HS-5 (cell line): ENCODE results near the gene LSS.
"Not testable (repeated sequence)": the region's sequence is repeated elsewhere in the genome, so short reads cannot be mapped to it uniquely, and the experiment has no call there.

ENCODE experiments used
- DNase-seq: peaks from one replicate; pipeline ENCODE4 v3.0.0-alpha.2; 2012; ENCODE audit warnings: low read depth

Gene LSS

DNA sequence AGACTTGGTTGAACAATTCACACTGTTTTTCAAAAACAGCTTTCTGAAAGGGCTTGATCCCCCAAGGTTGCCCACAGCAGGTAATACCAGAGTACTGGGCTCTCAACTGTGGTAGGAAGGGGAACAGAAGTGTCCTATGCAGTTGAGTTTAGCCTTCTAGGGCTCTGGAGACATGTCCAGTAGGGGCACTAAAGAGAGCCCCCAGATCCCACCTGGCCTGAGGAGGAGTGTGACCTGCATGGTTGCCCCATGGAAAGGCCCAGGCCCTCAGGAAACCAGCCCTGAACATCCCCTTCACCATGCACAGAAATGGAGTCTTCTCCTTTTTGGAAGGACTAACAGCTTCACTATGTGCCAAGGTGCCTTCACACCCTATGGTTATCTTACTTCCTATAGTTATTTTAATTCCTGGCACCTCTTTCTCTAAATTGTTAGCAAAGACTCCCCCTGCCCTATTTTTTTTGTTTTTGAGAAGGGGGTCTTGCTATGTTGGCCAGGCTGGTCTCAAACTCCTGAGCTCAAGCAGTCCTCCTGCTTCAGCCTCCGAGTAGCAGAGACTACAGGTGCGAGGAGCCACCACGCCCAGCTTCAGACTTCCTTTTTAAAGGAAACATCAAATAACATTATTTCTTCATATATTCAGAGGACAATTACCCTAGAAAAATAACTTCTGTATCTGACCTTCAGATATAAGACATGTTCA is 16.8 kb upstream of the LSS start:
- DNase-seq, result no peak

DNA sequence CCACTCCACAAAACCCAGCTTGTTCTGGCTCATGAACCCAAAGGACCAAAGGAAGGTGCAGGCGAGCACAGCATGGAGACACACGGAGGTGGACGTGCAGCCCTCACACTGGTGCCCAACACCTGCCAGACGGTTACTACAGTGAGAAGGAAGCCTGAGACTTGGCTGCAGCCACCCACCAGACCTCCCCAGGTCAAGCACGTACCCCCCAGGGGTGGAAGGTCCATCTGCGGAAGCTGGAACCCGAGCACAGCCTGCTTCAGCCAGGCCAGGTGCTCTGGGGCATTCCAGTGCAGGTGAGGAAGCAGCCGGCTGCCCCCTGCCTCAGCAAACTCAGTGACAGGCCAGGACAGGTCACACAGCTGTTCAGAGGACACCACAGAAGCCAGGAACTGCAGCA is 16.0 kb upstream of the LSS start:
- no peak for DNase-seq

DNA sequence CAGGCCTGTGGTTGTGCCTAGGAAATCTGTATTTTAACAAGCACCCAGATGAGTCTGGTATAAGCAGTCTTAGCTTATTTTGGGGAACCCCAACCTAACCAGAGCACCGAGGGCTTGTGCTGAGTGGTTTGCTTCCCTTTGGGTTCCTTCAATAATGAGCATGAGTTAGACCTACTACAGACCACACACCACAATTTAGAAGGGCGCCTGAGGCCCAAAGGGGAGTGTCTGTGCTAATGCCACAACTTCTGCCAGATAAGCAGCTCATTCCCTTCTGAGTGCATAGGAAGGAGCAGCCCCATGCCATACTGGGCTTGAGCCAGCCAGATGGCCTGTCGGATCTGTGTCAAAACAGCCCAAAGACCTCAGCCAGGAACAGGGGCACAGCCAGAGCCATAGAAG is 15.4 kb upstream of the LSS start:
- DNase-seq, result no peak

DNA sequence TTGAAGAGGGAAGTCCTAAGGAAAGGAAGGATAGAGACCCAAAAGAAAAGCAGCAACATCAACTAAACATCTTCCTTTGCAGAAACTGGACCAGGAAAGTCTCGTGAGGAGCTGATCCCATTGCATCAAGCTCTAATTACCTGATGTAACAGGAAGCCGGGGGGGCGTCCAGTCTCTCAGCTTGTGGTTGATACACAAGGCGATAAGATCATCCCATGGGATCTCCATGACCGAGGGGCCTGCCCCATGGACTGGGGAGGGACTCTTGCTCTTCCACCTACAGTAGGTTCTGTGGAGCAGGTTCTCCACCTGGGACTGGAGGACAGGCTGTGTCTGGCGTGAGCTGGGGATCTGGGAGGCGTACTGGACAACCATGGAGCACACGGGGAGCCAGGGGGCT is 14.8 kb upstream of the LSS start:
- no peak for DNase-seq

DNA sequence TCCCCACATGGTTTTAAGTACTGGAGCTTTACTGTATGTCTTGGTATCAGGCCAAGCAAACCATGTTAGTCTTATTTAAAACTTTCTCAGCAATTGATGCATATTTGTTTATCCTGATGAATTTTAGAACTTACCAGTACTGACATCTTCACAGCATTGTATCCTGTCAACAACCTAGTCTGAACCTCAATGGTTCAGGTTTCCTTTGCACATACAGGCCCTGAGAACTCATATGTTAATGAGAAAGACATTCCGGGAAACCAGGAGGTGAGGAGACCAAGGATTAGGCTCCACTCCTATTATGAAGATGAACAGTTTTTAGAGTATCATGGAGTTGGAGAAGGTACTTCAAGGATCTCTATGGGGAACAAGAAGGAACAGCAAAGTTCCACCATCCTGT is 13.0 kb upstream of the LSS start:
- not testable (repeated sequence) for DNase-seq

DNA sequence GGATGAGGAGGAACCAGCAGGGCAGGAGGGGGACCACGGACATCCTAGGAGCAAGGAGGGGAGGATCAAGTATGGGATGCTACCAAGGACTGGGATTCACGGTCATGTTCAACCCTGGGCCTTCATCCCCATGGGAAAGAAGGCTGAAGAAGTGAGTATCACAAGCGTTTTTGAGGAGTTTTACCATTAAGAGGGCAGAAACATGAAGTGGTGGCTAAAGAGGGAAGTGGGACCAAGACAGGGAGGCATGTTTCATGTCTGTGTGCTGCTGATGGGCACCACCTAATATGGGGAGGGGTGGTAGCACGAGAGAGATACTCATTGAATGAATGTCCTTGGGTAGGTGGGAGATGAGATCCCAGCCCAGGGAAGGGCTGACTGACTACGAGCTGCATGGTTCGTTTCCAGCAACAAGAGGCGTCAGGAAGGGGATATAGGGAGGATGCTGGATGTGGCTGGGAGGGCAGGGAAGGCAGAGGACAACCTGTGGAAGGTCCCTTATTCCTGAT is 11.3 kb upstream of the LSS start:
- DNase-seq, result no peak

DNA sequence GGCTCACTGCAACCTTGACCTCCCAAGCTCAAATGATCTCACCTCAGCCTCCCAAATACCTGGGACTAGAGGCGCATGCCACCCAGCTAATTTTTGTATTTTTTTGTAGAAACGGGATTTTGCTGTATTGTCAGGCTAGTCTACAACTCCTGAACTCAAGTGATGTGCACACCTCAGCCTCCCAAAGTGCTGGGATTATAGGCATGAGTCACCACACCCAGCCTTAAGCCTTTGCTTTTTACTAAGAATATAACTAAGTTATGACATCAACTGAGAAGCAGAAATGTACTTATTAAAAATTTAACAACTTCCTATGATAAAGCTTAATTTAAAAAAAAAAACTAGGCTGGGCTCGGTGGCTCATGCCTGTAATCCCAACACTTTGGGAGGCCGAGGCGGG is 8.9 kb upstream of the LSS start:
- no peak for DNase-seq

DNA sequence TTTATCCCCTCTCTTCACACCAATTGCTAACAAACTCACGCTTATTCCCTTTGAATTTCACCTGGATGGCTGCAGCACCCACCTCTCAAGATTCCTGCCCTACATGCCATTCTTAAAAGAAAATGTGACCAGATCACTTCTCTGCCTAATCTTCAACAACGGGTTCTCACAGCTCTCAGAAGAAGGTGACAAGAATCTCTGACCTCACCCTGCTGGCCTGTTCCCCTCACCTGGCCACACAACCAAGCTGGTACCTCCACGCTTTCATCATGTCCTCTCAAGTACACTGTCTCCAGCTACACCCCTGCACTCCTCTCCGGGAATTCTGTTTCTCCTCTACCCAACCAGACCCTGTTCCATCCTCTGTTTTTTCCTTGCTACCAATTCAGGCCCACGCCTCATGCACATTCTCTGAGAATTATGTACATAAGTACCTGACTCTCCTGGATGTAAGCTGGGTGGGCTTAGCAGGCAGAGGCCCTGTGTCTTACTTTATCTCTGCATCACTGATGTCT is 5.9 kb upstream of the LSS start:
- no peak for DNase-seq

DNA sequence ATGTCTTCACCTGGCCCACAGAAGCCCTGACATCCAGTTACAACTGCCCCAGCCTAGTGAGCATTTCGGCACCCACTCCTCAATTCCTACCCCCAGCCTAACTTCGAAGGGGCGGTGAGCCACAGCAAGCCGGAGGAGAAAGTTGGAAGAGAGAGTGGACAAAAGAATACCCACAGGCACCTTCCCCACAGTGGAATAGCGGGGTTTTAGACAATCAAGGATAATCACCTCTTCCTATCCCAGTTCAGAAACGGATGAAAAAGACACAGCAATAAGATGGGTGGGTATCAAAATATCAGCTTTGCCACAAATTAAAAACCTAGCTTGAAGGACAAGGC is 1.3 kb upstream of the LSS start:
- DNase-seq, result no peak

DNA sequence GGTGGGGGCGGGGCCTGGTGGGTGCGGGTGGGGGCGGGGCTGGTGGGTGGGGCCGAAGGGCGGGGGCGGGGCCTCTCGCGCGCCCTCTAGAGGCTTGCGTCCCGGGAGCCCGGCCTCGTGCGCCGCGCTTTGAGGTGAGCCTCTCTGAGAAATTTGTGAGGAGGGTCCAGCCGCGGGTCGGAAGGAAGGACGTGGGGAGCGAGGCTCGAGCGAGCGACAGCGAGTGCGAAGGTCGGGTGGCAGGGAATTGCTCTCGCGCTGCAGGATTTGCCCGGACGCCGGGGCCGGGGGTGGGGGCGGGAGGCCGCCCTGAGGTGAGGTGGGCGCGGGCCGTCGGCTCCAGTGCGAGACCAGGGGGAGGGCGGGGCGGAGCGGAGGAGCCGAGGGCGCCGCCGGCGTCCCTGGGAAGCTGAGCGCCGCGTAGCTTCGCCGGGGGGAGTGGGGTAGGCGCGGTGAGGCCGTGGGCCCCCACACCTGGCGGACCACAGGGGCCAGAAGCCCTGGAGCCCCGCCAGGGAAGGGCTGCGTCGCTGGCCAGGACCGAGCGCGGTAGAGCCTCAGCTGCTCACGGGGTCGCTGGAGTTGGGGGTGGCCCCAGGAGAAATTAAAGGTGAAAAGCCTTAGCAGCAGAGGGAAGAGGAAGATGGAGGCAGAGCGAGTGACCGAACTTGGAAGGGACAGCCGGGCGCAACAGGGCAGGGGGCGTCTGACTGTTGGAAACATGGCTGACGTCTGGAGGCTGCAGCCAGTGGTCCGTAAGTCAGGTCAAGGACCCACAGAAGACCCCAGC is 754 bp upstream of the LSS start:
- no peak for DNase-seq

DNA sequence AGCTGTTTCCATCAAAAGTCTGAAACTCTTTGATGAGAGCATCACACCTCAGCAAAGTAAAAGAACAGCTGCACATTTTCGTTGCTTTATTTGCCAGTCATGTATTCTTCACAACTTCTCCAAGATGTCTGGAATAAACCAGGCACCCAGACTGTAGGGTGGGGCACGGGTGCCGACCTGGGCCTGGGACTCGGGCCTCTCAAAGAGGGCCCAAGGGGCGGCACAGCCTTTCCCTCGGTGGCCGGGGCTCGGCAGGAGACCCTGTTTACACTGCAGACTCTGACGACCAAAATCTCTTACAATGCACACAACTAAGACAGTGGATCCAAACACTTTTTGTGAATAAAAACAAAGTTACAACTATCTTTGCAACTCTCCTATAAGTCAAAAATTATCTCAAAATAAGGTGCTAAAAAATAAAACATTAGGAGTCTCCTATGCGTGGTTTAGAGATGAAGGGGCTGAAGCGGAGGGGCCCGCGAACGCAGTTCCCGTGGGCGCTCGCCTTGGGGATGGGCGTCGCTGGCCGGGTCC is 696 bp downstream of the LSS start:
- DNase-seq, result no peak

DNA sequence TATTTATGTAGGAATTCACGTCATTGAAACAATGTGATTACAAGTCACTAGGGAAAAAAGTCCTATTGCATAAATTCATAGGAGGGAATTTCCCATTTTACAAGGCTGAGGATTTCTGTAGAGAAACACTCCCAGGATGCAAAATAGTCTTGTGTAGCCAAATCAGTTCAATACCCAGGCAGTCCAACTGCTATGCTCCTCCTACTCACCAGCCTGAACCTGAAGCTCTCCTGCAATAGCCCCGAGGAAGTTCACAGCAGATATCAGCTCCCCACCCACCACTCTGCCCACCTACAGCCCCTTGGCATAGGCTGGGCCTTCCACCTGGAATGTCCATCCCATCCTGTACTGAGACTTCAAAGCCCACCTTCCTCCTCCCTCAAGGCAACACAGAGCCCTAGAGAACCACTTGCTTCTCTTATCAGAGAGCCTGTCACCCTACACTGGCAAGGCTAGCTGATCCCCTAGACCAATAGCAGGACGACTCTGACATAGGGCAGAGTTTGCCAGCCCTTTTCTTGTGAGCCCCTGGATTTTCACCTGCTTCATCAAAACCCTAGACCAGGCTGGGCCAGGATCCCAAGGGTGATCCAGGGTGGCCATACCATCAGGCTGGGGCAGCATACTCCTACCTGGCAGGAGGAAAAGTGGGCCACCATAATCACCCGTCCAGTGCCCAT is 1.5 kb downstream of the LSS start:
- DNase-seq, result peak; percentile 31

DNA sequence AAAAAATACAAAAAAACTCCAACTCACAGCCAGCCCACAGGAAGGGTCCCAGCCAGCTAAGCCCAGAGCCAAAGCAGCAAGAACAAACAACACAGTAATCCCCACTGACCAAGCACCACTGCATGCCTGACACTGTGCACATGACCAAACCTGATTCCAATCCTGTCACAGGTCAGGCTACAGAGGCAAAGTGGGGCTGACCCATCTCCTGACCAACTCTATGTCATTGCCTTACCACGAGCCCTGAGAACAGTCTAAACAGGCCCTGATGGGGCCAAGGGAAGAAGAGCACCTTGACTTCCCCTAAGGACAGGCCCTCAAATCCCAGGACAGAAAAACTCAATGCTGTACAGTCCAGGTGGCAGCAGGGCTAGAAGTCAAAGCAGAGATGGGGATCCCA is 2.4 kb downstream of the LSS start:
- no peak for DNase-seq

DNA sequence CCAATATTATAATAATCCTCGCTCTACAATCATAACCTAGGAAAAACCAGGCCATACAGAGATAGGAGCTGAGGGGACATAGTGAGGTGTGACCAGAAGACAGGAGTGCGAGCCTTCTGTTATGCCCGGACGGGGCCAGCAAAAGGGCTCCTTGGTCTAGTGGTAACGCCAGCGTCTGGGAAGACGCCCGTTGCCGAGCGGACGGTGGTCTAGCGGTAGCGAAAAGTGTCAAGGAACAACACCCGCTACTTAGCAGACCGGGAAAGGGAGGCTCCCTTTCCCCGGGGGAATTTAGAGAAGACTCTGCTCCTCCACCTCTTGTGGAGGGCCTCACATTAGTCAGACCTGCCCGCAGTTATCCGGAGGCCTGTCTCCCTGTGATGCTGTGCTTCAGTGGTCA is 4.9 kb downstream of the LSS start:
- not testable (repeated sequence) for DNase-seq

DNA sequence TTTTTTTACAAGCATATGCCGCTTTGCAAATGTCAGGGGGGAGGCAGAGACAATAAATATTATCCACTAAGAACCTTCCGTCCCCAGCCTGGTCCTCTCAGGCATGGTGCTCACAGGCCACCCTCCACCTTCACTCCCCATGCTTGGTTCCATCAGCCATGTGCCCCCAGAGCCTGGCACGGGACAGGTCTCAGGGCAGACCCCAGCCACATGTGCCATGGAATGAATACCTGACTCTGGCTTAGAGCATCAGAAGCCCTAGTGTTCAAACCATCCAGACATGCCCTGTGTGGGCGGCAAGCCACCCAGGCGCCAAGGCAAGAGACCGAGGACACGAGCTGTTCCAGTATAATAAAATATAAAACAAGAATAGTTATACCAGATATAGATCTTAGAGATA is 5.4 kb downstream of the LSS start:
- DNase-seq, result no peak

DNA sequence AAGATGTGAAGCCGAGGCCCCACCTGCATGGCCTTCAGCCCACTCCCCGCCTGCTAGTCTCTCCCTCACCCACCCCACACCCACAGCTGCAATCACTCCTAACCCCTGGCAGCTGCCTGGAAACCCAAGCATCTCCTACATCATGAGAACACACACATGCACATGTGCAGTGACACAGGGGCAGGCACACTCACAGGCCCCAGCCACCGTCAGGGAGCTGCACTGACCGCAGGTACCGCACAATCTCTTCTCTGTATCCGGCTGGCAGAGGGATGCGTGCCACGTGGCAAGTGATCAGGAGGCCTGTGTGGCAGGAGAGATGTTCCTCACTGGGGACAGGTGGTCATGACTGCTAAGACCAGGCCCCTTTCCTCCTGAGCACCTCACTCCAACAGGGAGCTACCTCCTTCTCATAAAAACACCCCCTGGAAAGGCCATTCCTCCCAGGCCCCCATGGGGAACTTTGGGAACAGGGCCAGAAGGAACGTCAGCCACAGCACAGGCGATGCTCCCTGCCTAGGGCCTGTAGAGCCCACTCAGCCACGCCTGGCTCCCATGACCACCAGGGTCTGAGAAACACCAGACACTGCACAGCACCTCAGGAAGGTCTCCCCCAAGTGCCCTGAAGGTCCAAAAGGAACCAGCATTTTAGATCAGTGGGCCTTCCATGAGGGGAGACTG is 6.0 kb downstream of the LSS start:
- no peak for DNase-seq

DNA sequence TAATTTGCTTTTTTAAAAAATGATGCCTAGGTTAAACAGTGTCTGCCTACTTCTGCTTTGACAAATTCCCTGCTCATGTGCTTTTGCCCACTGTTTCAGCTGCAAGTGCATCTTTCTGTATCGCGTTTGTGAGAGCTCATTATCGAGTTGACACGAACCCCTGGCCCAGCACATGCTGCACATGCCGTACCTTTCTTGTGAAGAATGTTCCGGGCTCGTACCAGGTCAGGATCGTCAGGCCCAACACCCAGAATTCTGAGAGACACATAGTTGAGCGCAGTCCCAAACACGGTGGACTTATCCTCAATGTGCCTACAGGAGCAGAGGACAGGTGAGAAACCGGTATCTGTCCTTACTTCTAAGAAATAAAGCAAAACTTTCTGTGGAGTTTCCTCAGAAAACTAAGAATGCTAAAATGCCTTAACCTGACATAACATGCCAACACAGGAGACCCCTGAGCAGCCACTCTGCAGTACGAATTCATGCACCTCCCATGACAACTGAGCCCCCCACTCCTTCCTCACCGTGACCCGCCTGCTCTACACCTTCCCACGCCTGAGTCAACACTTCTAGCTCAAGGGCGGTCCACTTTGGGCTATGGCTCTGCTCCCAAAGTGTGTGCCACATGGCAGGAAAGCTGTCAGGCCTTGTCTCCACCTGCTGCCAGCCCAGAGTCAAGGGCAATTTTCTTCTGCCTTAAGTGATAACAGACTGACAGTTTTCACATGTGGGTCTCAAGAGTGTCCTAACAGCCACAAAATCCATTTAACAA is 6.7 kb downstream of the LSS start:
- no peak for DNase-seq

DNA sequence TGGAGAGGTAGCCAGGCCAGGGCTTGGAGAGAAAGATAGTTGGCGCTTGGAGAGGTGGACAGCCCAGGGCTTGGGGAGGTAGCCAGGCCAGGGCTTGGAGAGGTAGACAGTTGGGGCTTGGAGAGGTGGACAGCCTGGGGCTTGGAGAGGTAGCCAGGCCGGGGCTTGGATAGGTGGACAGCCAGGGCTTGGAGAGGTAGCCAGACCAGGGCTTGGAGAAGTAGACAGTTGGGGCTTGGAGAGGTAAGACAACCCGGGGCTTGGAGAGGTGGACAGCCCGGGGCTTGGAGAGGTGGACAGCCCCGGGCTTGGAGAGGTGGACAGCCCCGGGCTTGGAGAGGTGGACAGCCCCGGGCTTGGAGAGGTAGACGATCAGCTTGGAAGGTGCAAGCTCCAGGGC is 7.7 kb downstream of the LSS start:
- no peak for DNase-seq

DNA sequence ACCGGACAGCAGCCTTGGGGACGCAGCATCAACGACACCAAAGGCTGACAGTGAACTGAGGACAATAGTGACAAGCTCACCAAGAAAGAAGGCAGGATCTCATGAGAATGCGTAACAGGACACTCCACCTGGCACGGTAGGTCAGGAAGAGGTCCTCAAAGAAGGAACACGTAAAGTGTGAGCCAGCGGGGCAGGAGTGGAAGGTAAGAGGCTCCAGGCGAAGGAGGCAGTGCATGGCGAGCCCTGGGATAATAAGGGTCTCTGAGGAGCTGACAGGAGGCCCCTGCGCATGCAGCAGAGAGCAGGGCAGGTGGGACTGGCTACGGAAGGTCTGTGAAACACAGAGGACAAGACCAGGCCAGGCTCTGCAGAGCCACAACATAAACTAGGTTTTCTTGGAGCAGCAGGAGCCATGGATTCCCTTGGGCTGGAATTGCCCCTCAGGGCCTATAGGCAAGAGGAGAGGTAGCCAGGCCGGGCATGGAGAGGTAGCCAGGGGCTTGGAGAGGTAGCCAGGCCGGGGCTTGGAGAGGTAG is 8.2 kb downstream of the LSS start:
- no peak for DNase-seq

DNA sequence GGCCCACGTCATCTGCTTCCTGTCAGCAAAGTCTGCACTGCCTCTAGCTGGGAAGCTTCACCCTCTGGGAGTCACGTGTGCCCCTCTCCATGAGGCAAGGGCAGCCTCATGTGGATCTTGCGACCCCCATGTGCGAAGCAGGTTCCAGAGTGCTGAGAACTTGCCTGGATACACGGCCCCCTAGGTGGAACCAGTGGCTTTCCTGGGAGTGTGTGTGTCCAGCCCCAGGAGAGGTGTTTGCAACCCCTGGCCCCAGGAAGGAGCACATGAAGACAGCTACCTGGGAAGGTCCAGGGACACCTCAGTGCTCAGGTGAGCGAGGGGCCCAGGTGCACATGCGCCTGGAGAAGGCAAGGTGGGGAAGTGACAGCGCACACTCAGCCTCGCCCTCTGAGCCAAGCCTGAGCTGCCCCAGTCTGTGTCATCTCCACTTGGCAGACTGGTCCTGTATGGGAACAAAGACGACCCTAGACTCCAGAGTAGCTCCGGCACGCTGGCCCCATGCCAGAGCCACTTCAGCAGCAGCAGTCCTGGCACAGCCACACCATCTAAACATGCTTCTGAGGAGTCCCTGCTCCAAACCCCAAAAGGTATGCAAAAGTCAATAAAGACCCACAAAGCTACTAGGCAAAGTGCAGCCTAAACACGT is 8.9 kb downstream of the LSS start:
- DNase-seq, result no peak
